SKM-1 (cell line): ENCODE data around the gene CXCR5.

Experiments
- DNase-seq: peaks from one replicate; lab custom pipeline; 2025; ENCODE audit not compliant: unreplicated experiment; lab: John Stamatoyannopoulos, UW

Gene CXCR5

DNA sequence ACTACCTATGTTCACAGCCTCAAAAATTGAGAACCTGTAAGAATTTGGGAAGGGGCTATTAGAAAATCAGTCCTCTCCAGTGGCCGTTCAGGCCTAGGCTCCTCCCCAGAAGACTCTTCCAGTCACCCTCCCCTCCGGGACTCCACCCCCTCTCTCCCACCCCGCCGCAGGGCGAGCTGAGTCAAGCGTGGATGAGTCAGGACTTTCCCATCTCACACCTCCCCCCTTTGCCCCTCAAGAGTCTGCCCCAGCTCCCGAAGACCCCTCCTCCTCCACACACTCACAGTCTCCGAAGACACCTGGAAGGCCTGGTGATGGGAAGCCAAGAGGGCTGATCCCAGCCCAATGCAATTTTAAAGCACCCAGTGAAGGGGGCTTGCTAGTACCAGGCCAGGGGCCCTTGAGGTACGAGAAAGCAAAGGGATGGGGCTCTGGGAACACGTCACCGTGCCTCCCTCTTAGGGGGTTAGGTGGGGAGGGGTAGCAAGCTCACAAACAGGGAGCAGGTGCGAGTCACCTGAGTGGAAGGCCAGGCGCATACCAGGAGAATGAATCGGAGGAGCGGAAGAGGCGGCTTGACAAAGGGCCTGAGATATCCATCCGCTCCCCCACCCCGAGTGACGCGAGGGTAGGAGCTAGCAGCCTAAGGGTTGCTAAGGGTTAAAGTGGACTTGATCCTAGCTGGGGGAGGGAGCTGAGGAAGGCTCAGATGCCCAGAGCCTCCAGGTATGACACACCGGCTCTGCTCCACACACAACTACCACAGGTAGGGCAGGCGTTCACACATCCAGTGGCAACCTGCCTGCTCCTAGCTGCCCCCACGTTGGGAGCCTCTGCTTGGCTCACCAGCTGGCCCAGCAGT, 28.4 kb downstream of the CXCR5 start:
- DNase-seq = no peak

DNA sequence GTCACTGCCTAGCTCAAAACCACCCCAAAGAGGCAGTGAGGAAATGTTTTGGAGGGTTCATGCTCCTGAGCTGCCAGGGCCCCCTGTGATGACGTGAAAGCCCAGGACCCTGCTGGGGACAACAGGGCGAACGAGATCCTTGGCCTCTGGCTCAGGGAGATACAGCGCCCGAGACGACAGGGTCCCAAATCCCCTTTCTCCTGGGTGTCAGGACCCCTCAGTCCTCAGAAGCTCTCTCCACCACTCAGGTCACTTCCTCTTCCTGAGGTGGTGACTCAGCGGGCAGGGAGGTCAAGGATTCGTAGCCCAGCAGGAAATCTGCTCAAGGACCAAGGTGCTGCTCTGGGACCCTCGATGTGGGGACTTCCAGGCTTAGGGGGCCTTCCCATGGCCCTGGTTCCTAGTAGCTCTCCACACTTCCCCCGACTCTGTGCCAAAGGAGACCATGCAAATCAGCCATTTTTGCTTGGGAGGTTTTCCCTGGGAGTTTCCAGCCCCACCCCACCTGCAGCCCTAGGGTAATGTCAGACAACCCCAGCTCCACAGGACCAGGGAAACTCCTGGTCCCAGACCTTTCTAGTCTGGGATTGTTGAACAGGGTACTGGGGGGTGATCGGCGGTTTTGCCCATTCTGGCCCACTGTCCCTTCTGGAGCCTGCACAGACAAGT, 29.2 kb downstream of the CXCR5 start:
- DNase-seq = no peak

DNA sequence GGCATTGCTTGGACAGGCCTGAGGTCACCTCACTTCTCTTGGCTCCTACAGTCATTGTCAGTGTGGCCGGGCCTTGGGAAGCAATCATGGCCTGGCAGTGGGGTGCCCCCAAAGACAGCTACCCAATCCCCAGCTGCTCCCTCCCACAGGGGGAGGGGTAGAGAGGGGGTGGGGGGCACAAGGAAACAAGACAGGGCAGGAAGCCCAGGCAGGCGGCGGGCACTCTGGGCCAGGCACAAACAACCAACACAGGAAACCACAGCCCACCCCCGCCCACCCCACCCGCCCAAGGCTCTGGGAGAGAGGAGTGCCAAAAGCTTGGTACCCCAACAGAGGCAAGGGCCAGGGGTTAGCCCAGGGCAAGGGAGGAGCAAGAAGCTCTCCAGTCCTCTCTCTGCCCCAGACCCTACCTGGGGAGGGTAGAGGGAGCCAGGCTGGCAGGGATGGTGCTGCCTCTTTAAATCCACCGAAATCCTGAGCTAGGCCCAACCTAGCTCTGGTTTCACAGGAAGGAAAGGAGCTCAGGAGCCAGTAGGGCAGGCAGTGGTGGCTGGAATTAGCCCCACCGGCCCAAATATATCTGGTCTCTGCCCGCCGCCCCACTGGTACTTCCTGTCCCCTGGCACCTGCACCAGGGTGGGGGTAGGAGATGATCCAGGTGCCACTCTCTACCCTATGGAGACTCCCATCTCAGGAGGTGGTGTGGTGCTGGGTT, 29.9 kb downstream of the CXCR5 start:
- DNase-seq = no peak

DNA sequence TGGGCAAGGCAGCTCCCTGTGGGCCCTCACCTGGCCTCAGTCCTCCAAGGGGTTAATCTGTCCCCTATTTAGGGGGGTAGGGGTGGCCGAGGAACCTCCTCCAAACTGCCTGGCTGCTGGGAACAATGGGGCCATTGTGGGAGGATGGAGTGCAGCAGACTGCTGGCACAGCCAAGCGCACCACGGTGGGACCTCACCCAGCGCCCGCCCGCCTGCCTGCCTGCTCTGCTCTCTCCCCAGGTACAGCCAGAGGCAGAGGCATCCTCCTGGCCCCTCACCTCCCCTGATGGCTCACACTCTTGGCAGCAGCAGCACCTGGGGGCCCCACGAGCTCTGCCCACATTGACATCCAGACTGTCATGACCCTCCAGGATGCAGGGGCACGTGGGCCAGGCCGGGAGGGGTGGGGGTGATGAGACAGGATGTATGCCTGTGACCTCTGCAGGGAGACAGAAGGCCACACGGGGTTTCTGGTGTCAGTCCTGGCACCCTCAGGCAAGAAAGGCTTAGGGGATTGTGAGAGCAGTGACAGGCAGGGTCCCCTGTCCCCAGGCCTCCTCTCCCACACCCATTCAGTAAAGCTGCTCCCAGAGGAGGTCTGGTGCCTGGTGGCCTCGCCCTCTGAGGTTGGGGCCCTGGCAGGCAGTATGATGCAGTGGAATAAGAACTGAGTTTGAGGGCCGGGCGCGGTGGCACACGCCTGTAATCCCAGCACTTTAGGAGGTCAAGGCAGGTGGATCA, 30.7 kb downstream of the CXCR5 start:
- no peak for DNase-seq

DNA sequence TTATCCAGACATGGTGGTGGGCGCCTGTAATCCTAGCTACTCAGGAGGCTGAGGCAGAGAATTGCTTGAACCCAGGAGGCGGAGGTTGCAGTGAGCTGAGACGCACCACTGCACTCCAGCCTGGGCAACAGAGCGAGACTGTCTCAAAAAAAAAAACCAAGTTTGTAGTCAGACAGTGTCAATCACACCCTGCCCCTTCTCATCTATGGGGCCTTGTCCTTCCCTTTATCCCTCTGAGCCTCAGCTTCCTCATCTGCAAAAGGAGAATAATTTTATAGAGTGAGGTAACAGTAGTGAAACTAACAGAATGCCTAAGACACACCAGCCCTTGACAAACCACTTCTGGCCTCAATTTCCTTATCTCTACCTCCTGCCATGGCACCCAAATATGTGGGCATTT, 31.3 kb downstream of the CXCR5 start:
- peak; percentile 16 for DNase-seq

DNA sequence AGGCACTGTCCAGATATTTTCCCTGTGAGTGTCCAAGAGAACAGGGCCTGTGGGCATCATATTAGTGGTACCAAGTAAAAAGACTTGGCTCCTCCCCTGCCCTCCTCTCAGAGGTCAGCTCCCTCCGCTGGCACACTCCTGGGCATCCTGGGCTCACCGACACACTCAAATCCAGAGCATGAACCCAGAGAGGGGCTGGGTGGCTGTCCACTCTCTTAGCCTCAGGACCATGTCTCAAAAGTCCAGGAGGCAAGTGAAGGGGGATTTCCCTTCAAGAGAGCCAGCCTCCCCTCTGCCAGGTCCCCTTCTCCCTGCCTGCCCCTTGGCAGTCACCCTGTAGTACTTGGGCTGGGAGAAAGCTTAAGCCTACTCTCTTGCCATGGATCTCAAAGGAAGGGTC, 31.7 kb downstream of the CXCR5 start:
- no peak for DNase-seq

DNA sequence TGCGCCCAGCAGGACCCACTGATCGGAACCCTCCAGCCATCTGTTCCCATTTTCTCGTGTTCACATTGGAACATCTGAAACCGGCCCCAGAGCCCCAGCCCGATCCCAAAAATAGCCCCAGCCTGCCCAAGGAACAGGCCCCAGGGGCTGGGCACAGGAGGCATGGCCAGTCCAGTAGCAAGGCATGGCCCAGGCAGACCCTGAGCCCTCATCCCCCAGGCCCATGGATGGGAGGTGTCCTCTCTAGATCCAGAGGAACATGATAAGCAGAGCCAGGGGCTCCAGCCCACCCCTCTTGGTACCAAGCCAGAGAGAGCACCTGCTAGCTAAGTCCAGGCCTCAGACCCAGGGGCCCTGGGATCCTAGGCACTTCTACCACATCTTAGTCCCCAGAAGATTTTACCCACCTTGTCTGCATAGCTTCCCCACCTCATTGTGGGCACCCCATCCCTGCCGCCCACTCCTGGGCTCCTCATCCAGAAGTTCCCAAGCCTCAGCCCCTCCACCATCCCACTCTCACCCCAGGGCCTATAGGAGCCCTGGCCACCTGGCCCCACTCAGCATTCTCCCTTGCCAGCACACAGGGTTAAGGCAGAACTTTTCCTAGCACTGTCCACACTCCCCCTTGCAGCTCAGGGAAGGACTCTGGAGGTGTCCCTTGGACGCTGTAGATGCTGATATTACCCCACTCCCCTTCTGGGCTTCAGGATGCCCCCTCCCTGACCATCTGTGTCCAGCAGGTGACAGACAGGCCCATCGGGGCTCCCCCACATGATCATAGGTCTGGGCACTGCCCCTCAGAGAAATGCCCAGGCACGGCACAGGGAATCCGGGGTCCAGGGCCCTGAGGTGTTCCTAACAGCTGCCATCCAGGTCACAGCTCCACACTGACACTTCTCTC, 32.5 kb downstream of the CXCR5 start:
- DNase-seq = no peak

DNA sequence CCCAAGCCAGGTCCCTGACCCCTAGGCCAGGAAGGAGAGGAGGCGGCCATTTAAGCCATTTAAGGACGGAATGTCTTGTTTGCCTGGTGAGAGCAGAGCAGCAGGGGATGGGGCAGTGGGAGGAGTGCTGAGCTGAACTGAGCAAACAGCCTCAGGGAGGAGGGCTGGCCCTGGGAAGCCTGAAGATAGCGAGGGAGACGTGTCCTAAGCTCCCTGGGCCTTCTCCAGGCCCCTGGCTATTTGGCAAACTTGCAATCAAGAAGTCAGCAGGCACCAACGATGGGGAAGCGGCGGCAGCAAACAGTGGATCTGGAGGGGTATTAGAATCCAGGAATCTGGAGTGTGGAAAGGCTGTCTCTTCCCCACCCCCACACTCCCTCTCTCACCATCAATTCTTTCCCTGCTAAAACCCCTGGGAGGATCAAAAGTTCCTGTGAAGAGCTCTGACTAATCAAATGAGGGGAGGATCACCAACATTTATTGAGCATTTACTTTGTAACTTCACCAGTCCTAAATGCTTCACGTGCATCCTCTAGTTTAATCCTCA, 33.2 kb downstream of the CXCR5 start:
- no peak for DNase-seq

DNA sequence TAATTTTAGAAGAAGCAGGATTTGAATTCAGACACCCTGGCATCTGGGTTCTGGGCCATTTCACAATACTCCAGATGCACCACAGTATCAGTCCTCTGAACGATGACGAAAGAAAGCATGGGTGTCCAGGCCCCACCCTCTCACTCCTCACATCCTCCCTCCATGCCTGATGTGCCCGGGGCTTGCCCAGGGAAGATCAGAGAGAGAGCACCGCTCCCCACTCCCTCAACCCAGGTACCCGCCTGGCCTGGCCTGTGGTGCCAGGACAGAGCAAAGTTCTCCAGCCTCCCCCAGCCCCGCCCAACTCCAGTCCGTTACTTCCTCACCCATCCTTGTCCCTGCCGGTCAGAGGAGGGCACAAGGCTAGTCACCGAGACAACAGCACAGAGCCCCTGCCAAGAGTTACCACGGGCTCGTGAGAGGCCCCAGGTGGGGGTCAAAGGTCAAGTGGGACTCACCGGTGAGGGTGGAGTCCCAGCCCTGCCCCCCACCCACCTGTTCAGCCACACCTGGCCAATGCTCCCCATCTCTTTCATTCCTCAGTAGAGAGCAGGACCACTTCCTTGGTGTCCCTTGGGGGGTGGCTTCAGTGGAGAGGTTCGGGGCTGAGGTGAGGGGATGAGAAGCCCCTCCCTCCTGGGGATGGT, 33.9 kb downstream of the CXCR5 start:
- DNase-seq = peak; percentile 71

DNA sequence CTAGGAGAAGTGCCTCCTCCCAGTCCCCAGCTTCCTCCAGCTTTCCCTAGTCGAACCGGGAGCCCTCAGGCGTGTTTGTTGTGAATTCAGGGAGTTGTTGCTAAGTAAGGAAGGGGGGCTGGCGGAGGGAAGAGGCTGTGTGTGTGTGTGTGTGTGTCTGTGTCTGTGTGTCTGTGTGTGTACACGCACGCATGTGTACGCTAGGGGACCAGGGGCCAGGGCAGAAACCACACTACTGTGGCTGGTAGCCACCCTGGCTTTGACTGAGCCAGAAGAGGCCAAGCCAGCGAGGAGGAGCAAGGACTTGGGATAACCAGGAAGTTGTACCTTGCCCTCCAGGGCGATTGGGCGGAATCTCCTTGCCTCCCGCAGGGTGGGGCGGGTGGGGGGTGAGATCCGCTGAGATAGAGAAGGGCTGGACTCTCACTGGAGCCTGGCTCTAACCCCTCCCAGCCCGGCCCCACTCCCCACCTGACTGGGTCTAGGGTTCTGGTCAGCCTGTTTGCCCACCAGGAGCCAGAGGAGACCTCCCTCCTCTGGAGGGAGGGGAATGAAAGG, 34.5 kb downstream of the CXCR5 start:
- DNase-seq = no peak

DNA sequence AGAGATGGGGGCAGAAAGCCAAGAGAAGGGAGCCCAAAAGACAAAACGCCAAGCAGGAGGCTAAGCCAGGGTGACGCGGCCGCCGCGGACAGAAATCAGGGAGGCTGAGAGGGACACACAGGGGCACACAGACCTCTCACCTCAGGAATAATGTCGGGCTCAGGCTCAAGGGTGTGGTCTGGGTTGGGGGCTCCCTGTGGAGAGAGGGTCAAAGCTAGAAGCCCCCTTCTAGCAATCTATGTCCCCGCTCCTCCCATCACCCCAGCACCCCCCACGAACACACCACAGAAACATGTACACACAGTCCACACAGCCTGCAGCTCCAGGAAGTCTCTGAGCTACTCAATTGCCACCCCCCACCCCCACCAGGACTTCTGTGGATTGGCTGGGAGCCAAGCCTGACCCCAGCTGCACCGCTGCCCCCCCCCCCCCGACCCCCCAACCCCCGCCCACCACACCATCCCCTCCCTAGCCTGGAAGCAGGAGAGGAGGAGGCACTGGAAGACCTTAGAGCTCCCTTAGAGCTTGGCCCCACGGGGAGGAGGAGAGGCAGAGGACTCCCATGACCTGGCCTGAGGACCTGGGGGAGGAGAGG, 35.1 kb downstream of the CXCR5 start:
- no peak for DNase-seq

DNA sequence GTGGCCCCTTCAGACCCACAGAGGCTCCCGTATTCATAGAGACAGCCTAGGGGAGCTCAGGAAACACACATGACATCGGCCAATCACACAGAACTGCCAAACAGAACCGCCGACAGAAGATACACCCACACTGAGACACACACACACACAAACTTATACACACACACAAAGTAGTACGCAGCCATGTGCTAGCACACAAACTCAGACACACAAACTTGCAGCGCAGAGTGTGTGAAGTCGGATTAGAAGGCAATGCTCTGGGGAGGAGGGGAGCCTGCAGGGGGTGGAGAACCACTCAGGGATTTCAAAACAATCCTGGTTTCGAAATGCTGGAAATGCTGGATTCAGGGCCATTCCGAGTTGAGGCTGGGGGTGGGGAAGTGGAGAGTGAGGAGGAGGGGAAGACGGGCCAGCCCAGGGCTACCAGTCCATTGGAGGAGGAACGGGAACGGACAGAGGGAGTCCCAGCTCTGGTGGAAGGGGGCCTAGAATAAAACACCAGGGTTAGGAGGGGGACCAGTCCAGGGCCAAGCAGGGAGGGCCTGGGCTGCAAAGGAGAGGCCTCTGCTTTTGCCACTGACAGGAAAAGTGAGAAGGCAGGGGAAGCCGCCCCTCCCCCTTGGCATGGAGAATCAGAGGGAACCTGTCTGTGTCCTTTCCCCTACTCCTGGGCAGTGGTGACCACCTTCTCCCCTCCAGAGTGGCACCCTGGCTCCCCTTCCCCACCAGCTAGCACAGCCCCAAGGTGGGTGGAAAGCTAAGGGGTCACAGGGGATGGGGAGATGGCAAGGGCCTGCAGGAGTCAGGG, 37.6 kb downstream of the CXCR5 start:
- DNase-seq = peak; percentile 33

DNA sequence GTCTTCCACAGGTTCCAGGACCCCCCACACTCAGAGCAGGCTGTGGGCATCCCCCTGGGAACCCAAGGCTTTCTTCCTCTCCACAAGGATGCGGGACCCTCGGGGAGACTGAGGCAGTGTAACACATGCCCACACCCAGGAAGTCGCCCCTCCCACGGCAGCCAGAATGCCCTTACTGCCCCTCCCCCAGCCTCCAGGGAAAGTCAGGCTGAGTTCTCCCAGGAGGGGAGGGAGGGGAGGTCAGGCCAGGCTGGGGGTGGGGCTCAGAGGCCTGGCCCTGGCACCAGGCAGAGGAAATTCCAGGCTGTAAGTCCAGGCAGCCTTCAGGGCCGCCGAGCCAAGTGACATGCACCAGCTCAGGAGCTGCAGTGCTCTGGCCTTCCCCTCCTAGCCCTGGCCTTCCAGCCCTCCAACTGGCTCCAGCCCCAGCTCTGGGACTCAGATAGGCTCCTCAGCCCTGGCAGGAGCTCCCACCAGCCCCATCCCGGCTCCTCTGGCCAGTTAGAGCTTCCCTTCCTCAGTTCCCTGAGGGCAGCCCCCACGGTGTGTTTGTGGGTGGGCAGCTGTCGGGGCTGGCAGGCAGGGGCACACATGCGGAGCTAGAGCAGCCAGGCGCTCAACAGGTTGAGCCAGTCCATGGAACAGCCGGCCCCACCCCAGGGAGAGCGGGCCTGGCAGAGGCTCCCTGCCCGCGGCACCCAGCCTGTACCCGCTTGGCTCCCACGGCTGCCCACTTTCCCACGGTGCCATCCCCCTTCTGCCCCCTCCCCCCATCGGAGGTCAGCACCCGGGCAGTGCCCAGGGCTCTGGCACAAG, 38.4 kb downstream of the CXCR5 start:
- DNase-seq = no peak

DNA sequence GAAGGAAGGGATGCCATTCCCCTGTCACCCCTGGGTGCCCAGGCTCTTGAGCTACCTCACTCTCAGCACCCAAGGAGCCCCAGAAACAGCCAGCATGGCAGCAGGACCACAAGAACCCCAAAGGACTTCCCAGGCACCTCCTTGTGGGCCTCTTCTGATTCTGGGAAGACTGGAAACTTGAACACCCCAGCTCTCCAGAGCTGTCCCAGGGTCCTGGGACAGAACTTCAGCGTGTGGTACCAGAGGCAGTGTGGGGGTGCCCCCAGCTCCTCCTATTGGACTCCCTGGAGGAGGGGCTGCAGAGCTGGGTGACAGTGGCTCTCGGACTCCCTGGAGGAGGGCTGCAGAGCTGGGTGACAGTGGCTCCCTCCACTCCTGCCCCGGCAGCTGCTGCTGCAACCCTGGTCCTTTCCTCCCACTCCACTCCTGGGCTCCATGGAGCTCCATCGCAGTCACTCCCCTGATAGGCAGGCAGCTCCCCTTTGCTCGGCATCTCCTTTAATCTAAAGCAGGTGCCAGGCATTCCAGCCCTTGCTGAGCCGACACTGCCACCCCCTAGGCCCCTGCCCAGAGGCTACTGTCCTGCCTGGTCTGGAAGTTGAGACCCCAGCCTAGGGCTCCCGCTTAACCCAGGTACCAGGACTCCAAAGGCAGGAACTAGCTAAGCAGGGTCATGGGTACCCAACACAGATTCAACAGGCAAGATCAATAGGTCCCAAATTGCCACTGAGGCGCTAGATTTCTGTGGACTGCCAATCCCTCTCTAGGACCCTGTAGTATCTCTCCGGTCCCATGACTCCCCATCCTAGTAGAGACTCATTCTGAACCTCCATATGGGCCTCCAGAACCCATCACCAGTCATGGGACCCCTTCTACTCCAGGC, 39.3 kb downstream of the CXCR5 start:
- no peak for DNase-seq

DNA sequence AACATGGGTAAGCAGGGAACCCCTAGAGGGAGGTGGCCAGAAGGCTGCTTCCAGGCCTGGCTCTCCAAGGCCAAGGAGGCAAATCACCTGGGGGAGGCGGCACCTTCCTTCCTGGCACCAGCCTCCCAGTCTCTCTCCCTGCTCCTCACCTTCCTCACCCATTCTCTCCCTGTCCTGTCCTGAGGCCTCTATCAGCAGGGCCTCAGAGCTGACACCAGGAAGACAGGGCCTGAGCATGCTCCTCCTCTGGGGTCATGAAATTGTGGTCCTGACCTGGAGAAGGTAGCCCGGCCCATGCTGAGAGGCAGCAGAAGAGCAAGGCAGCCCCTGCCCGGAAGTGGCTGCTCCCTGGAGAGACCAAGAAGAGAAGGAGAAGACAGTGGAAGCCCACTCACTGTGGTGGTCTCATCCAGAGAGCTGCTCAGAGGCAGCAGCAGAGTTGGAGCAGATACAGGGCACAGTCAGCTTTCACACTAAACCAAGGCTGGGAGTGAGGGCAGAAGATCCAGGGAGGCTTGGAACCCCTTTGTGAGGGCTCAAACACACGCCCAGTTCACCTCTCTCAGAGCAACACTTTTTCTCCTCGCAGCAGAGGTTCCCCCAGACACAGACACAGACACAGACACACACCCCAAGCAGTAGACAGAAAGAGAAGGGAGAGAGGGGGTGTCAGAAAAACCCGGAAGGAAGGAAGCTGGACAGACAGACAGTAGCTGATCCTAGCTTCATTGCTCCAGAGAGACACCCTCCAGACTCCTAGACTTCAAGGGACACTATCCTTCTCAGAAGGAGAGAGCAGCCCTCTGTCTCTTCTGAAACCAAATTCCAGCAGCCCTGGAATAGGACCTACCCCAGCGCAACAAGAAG, 40.3 kb downstream of the CXCR5 start:
- no peak for DNase-seq
